ENCODE measurements around the gene ST3GAL3.

The ST3GAL3 gene

DNA sequence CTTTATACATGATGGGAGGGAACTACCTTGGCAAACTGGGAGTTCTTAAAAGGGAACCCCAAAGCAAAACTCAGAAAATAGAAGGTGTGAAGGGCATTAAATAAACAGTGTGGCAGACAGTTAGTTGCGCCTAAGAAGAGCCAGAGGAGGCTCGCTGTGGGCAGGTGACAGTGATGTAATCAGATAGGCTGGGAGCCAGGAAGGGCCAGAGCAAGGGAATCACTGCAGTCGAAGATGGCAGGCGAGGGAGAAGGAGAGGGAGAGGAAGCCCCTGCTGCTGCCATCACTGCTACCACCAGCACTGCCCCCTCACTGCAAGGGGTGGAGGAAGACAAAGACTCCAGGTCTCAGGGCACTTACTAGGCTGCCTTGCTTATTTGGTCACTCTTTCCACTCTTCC lies 97.2 kb downstream of the ST3GAL3 start:
- no peak for TF ChIP-seq FOXM1 (IDR thresholded peaks at IDR 0.05; ENCODE audit: borderline replicate concordance)
- no peak for TF ChIP-seq FOXK2 (IDR thresholded peaks at IDR 0.05)
- TF ChIP-seq ZNF384 (IDR thresholded peaks at IDR 0.05), result no peak
- TF ChIP-seq ARNT (IDR thresholded peaks at IDR 0.05), result no peak
- no peak for TF ChIP-seq HDGF (IDR thresholded peaks at IDR 0.05; ENCODE audit: borderline replicate concordance)
- no peak for TF ChIP-seq CTBP1 (IDR thresholded peaks at IDR 0.05; ENCODE audit: borderline replicate concordance)
- TF ChIP-seq L3MBTL2 (conservative IDR thresholded peaks at IDR 0.05), result no peak
- TF ChIP-seq ELF4 (IDR thresholded peaks at IDR 0.05), result no peak
- no peak for TF ChIP-seq SP1 (IDR thresholded peaks at IDR 0.05)
- TF ChIP-seq NFRKB (IDR thresholded peaks at IDR 0.05), result no peak
- TF ChIP-seq SUZ12 (IDR thresholded peaks at IDR 0.05), result no peak
- no peak for TF ChIP-seq LEF1 (IDR thresholded peaks at IDR 0.05; ENCODE audit: borderline replicate concordance)
- TF ChIP-seq, protein P1, sequence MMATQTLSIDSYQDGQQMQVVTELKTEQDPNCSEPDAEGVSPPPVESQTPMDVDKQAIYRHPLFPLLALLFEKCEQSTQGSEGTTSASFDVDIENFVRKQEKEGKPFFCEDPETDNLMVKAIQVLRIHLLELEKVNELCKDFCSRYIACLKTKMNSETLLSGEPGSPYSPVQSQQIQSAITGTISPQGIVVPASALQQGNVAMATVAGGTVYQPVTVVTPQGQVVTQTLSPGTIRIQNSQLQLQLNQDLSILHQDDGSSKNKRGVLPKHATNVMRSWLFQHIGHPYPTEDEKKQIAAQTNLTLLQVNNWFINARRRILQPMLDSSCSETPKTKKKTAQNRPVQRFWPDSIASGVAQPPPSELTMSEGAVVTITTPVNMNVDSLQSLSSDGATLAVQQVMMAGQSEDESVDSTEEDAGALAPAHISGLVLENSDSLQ (IDR thresholded peaks at IDR 0.05), result no peak
- TF ChIP-seq TARDBP (IDR thresholded peaks at IDR 0.05), result no peak
- TF ChIP-seq BHLHE40 (IDR thresholded peaks at IDR 0.05; ENCODE audit: borderline replicate concordance), result no peak
- TF ChIP-seq FOXA1 (IDR thresholded peaks at IDR 0.05), result no peak
- POLR2A ChIA-PET, result no interaction called here
- CTCF ChIA-PET, result no interaction called here
- no peak for DNase-seq (ENCODE audit: extremely low spot score)

DNA sequence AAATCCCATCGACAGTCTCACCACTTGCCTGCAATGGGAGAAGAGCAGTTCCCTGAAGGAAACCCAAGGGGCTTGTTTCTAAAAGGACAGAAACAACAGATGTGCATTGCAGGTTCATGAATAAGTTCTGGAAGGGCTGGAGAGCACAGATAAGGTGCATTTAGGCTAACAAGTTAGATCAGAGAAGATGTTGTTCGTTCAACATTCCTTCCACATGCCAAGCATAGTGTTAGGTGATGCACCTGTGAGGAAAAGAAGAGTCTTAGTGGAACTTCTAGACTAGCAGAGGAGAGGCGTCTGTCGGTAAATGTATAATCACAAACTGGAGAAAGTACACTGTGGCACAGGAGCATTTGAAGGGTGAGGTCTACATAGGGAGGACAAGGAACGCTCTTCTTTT lies 98.0 kb downstream of the ST3GAL3 start:
- ChIA-PET CTCF (no interaction called here), POLR2A (no interaction called here)
- no peak for TF ChIP-seq TARDBP (IDR thresholded peaks at IDR 0.05)
- no peak for TF ChIP-seq BHLHE40 (IDR thresholded peaks at IDR 0.05; ENCODE audit: borderline replicate concordance)
- no peak for TF ChIP-seq ELF4 (IDR thresholded peaks at IDR 0.05)
- no peak for TF ChIP-seq ARNT (IDR thresholded peaks at IDR 0.05)
- TF ChIP-seq, protein P1 (IDR thresholded peaks at IDR 0.05), result no peak
- TF ChIP-seq FOXM1 (IDR thresholded peaks at IDR 0.05; ENCODE audit: borderline replicate concordance), result no peak
- DNase-seq (ENCODE audit: extremely low spot score), result no peak

DNA sequence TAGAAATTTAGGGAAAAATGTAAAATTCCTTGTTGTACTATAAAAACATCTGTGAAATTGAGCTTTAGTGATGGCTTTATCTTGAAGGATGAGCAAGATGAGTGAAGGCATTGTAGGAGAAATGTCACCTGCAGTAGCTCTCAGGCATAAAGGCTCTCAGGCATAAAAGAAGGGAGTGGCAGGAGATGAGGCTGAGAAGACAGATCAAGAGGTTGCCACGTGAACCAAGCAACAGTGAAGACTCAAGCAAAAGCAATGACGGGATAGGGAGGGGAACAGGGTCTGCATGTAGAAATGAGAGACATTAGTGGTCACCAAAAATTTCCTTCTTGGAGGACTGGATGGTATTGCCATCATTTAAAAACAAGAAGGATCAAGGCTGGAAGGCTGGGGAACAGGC lies 98.8 kb downstream of the ST3GAL3 start:
- ChIA-PET CTCF (no interaction called here), POLR2A (no interaction called here)
- no peak for DNase-seq (ENCODE audit: extremely low spot score)
- TF ChIP-seq CTBP1 (IDR thresholded peaks at IDR 0.05; ENCODE audit: borderline replicate concordance) (no peak), FOXK2 (IDR thresholded peaks at IDR 0.05) (no peak), ZNF384 (IDR thresholded peaks at IDR 0.05) (no peak), BHLHE40 (IDR thresholded peaks at IDR 0.05; ENCODE audit: borderline replicate concordance) (no peak), ELF4 (IDR thresholded peaks at IDR 0.05) (no peak), L3MBTL2 (conservative IDR thresholded peaks at IDR 0.05) (no peak), ARNT (IDR thresholded peaks at IDR 0.05) (no peak), SP1 (IDR thresholded peaks at IDR 0.05) (no peak), HDGF (IDR thresholded peaks at IDR 0.05; ENCODE audit: borderline replicate concordance) (no peak), FOXM1 (IDR thresholded peaks at IDR 0.05; ENCODE audit: borderline replicate concordance) (no peak), FOXA1 (IDR thresholded peaks at IDR 0.05) (no peak), LEF1 (IDR thresholded peaks at IDR 0.05; ENCODE audit: borderline replicate concordance) (no peak), NFRKB (IDR thresholded peaks at IDR 0.05) (no peak), SUZ12 (IDR thresholded peaks at IDR 0.05) (no peak), TARDBP (IDR thresholded peaks at IDR 0.05) (no peak)
- TF ChIP-seq, protein P1 (IDR thresholded peaks at IDR 0.05), result no peak

DNA sequence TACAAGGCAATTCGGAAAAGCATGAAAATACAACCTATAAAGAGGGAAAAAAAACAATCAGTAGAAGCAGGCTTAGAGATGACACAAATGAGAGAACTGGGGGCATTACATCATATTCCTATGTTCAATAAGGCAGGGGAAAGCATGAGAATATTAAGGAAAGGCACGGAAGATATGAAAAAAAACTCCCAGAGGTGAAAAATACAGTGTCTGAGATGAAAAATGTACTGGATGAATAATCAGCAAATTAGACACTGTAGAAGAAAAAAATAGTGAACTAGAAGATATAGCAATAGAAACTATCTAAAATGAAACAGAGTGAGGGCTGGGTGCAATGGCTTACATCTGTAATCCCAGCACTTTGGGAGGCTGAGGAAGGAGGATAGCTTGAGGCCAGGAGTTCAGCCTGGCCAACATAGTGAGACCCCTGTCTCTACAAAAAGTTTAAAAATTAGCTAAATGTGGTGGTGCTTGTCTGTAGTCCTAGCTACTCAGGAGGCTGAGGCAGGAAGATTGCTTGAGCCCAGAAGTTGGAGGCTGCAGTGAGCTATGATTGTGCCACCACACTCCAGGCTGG lies 101.8 kb downstream of the ST3GAL3 start:
- TF ChIP-seq SUZ12 (IDR thresholded peaks at IDR 0.05), result no peak
- no peak for TF ChIP-seq FOXA1 (IDR thresholded peaks at IDR 0.05)
- no peak for TF ChIP-seq SP1 (IDR thresholded peaks at IDR 0.05)
- TF ChIP-seq FOXK2 (IDR thresholded peaks at IDR 0.05), result no peak
- TF ChIP-seq NFRKB (IDR thresholded peaks at IDR 0.05), result no peak
- no peak for TF ChIP-seq ELF4 (IDR thresholded peaks at IDR 0.05)
- no peak for TF ChIP-seq HDGF (IDR thresholded peaks at IDR 0.05; ENCODE audit: borderline replicate concordance)
- no peak for TF ChIP-seq ARNT (IDR thresholded peaks at IDR 0.05)
- TF ChIP-seq LEF1 (IDR thresholded peaks at IDR 0.05; ENCODE audit: borderline replicate concordance), result no peak
- no peak for TF ChIP-seq BHLHE40 (IDR thresholded peaks at IDR 0.05; ENCODE audit: borderline replicate concordance)
- no peak for TF ChIP-seq CTBP1 (IDR thresholded peaks at IDR 0.05; ENCODE audit: borderline replicate concordance)
- no peak for TF ChIP-seq FOXM1 (IDR thresholded peaks at IDR 0.05; ENCODE audit: borderline replicate concordance)
- ChIA-PET CTCF (no interaction called here), POLR2A (no interaction called here)
- DNase-seq (ENCODE audit: extremely low spot score), result no peak

DNA sequence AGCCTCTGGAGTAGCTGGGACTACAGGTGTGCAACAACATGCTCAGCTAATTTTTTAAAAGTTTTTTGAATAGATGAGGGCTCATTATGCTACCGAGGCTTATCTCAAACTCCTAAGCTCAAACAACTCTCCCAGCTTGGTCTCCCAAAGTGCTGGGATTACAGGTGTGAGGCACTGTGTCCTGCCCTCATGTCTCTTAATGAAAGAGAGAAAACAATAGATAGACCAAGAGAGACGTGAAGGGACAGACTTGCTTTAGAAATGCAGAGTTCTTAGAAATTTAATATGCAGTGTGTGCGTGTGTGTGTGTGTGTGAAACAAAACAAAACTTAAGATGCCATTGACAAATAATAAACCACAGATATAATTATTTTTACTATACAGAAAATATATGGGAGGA lies 105.2 kb downstream of the ST3GAL3 start:
- DNase-seq (ENCODE audit: extremely low spot score), result no peak
- CTCF ChIA-PET, result no interaction called here
- POLR2A ChIA-PET, result no interaction called here
- no peak for TF ChIP-seq ZNF384 (IDR thresholded peaks at IDR 0.05)
- TF ChIP-seq, protein P1 (IDR thresholded peaks at IDR 0.05), result no peak
- TF ChIP-seq ARNT (IDR thresholded peaks at IDR 0.05), result no peak
- no peak for TF ChIP-seq LEF1 (IDR thresholded peaks at IDR 0.05; ENCODE audit: borderline replicate concordance)
- no peak for TF ChIP-seq NFRKB (IDR thresholded peaks at IDR 0.05)
- TF ChIP-seq FOXK2 (IDR thresholded peaks at IDR 0.05), result no peak
- TF ChIP-seq HDGF (IDR thresholded peaks at IDR 0.05; ENCODE audit: borderline replicate concordance), result no peak
- no peak for TF ChIP-seq ELF4 (IDR thresholded peaks at IDR 0.05)
- no peak for TF ChIP-seq TARDBP (IDR thresholded peaks at IDR 0.05)
- TF ChIP-seq BHLHE40 (IDR thresholded peaks at IDR 0.05; ENCODE audit: borderline replicate concordance), result no peak
- TF ChIP-seq SP1 (IDR thresholded peaks at IDR 0.05), result no peak
- no peak for TF ChIP-seq L3MBTL2 (conservative IDR thresholded peaks at IDR 0.05)
- TF ChIP-seq CTBP1 (IDR thresholded peaks at IDR 0.05; ENCODE audit: borderline replicate concordance), result no peak
- no peak for TF ChIP-seq SUZ12 (IDR thresholded peaks at IDR 0.05)
